Measurements from ENCODE around the gene OTOG. TPM values are rescaled to one million over a fixed set of nuclear protein-coding genes. Genes with fewer than 3 reads are reported as not detected.

OTOG gene
- total and polyA plus RNA-seq, 2 donors (not counting 1 experiment from before 2014, with no cell fraction given) = not detected

DNA sequence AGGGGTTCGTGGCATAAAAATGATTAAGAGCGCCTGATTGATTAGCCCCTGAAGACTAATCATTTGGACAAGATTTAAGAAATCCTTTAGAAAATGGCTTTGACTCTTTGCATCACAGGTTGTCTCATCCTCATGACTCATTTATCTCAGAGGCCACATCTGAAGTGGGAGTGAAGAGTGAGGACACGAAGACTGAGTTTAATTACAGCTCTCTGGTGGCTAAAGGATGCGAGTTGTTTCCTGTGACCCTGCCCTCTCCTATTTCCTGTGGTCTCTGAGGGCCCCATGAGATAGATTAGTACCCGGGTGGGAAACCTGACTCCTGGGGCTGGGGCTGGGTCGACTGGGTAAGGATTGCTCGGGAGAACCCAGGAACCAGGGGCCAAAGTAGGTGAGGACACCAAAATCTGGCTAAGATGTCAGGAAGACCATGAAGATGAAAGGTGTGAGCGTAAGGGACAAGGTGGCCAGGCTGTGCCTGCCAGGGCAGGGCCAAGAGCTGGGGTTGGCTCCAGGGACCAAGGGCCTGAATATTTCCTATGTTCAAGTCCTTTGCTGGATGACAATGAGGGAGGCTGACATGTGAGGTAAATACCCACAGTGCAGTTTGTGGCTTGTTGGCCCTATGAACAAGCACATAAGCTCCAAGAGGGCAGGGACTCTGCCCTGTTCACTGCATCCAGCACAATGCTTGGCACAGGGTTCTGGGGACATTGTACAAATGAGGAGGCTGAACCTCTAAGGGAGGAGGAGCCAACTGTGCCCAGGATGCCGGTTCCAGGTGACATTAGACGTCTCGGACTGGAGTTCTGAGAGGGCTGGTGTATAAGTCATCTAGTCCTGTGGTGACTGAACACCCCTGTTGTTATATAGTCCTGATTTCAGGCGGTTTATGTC, 3.6 kb downstream of the OTOG start:
- no peak overlapping the region for H3K27ac Mint-ChIP-seq
- no peak for ATAC-seq (ENCODE audit: low read depth)
- intact Hi-C loops (cut with micrococcal nuclease) = no loop called here
- Histone ChIP-seq H3K27me3 (replicated peaks in 1 of 4; ENCODE audit: control extremely low read depth in 1 of 4, control insufficient read depth in 3 of 4, insufficient read depth in 4 of 4, low read length in 3 of 4) (peaks cover 0 to 16% (median 0%) of the 10 kb centered on the region in 4 experiments), H3K9me3 (ENCODE audit: control extremely low read depth in 1 of 3, control insufficient read depth in 2 of 3, insufficient read depth in 1 of 3, low read length in 2 of 3) (no peaks in the 10 kb centered on the region), H3K4me3 (ENCODE audit: control extremely low read depth in 1 of 5, extremely low read depth in 1 of 5, insufficient read depth in 1 of 5, low read depth in 2 of 5, low read length in 4 of 5) (no peak overlapping the region), H3K79me2 (ENCODE audit: control insufficient read depth, insufficient read depth, low read length) (no peaks in the 10 kb centered on the region), H3K9ac (ENCODE audit: low read length) (no peak overlapping the region), H2AFZ (ENCODE audit: insufficient read depth, low read depth, low read length, poor library complexity, severe bottlenecking) (no peak overlapping the region), H4K20me1 (ENCODE audit: control insufficient read depth, insufficient read depth, low read length, poor library complexity, severe bottlenecking) (no peaks in the 10 kb centered on the region), H3K4me1 (ENCODE audit: control insufficient read depth in 2 of 2, insufficient read depth in 2 of 2, low read length in 2 of 2) (no peaks in the 10 kb centered on the region), H3K36me3 (replicated peaks in 1 of 2; ENCODE audit: control extremely low read depth in 1 of 2, control insufficient read depth in 1 of 2, extremely low read depth in 1 of 2, insufficient read depth in 2 of 2, low read length in 1 of 2) (no peaks in the 10 kb centered on the region), H3K27ac (ENCODE audit: low read length in 2 of 2) (no peak overlapping the region), H3K4me2 (replicated peaks; ENCODE audit: low read depth, low read length, poor library complexity, severe bottlenecking) (no peak overlapping the region)
- 55% methylated on average over 10 of the region's 12 CpGs for WGBS (ENCODE audit: insufficient coverage)
- DNase-seq = no peak
- CTCF ChIA-PET = no interaction called here
- no peak for TF ChIP-seq EZH2 (IDR thresholded peaks at IDR 0.05; ENCODE audit: borderline replicate concordance, insufficient read depth, low read depth, low read length, poor library complexity, severe bottlenecking)
- TF ChIP-seq, protein P1, sequence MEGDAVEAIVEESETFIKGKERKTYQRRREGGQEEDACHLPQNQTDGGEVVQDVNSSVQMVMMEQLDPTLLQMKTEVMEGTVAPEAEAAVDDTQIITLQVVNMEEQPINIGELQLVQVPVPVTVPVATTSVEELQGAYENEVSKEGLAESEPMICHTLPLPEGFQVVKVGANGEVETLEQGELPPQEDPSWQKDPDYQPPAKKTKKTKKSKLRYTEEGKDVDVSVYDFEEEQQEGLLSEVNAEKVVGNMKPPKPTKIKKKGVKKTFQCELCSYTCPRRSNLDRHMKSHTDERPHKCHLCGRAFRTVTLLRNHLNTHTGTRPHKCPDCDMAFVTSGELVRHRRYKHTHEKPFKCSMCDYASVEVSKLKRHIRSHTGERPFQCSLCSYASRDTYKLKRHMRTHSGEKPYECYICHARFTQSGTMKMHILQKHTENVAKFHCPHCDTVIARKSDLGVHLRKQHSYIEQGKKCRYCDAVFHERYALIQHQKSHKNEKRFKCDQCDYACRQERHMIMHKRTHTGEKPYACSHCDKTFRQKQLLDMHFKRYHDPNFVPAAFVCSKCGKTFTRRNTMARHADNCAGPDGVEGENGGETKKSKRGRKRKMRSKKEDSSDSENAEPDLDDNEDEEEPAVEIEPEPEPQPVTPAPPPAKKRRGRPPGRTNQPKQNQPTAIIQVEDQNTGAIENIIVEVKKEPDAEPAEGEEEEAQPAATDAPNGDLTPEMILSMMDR (IDR thresholded peaks at IDR 0.05) = no peak
- POLR2A ChIA-PET = no interaction called here
- H3K4me1 Mint-ChIP-seq = no peaks in the 10 kb centered on the region
- H3K4me3 Mint-ChIP-seq = no peak overlapping the region
- H3K27me3 Mint-ChIP-seq = peaks cover 41% of the 10 kb centered on the region
- no peaks in the 10 kb centered on the region for H3K9me3 Mint-ChIP-seq (ENCODE audit: insufficient read depth)

DNA sequence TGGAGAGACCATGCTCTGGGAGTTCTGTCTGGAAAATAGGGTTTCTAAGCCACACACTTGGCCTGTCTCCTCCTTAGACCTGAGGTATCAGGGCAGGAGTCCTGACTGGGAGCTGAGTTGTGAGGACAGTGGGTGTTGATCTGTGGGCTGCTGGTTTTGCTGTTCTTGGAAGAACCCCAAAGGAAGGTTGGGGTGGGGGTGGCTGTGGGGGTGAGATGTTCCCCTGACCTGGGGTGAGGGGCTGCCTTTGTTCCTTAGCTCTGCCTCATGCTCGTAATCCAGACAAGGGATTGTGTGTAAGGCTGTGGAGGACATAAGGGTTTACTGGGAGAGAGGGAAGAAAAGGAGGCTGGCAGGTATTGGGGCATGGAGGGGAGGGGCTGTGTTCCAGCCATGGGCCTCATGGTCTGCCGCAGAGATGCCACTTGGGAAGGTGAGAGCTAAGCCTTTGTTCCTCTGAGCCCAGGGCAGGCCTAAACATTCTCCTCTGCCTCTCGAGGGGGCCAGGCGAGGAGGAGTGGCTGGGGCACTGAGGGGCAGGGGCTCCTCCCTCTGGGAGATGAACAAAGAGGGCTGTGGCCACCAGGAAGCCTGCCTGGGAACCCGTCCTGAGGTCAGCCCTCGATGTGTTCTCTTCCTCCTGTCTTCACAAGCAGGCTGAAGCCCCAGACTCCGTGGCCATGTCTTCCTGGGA, 4.4 kb downstream of the OTOG start:
- Histone ChIP-seq H3K9me3 (ENCODE audit: control extremely low read depth in 1 of 3, control insufficient read depth in 2 of 3, insufficient read depth in 1 of 3, low read length in 2 of 3) (no peaks in the 10 kb centered on the region), H3K9ac (ENCODE audit: low read length) (no peak overlapping the region), H3K4me1 (ENCODE audit: control insufficient read depth in 2 of 2, insufficient read depth in 2 of 2, low read length in 2 of 2) (no peaks in the 10 kb centered on the region), H3K4me3 (ENCODE audit: control extremely low read depth in 1 of 5, extremely low read depth in 1 of 5, insufficient read depth in 1 of 5, low read depth in 2 of 5, low read length in 4 of 5) (no peak overlapping the region), H3K4me2 (replicated peaks; ENCODE audit: low read depth, low read length, poor library complexity, severe bottlenecking) (no peak overlapping the region), H3K27ac (ENCODE audit: low read length in 2 of 2) (no peak overlapping the region), H3K27me3 (replicated peaks in 1 of 4; ENCODE audit: control extremely low read depth in 1 of 4, control insufficient read depth in 3 of 4, insufficient read depth in 4 of 4, low read length in 3 of 4) (peaks cover 0 to 10% (median 0%) of the 10 kb centered on the region in 4 experiments), H4K20me1 (ENCODE audit: control insufficient read depth, insufficient read depth, low read length, poor library complexity, severe bottlenecking) (no peaks in the 10 kb centered on the region), H2AFZ (ENCODE audit: insufficient read depth, low read depth, low read length, poor library complexity, severe bottlenecking) (no peak overlapping the region), H3K36me3 (replicated peaks in 1 of 2; ENCODE audit: control extremely low read depth in 1 of 2, control insufficient read depth in 1 of 2, extremely low read depth in 1 of 2, insufficient read depth in 2 of 2, low read length in 1 of 2) (no peaks in the 10 kb centered on the region), H3K79me2 (ENCODE audit: control insufficient read depth, insufficient read depth, low read length) (no peaks in the 10 kb centered on the region)
- DNase-seq (no peak), ATAC-seq (ENCODE audit: low read depth) (no peak)
- 77% methylated on average over 7 of the region's 7 CpGs for WGBS (ENCODE audit: insufficient coverage)
- intact Hi-C loops (cut with micrococcal nuclease) = no loop called here
- Mint-ChIP-seq H3K27ac (no peak overlapping the region), H3K4me1 (no peaks in the 10 kb centered on the region), H3K9me3 (ENCODE audit: insufficient read depth) (no peaks in the 10 kb centered on the region), H3K4me3 (no peak overlapping the region), H3K27me3 (peaks cover 39% of the 10 kb centered on the region)
- POLR2A ChIA-PET = no interaction called here
- CTCF ChIA-PET = no interaction called here
- no peak for TF ChIP-seq EZH2 (IDR thresholded peaks at IDR 0.05; ENCODE audit: borderline replicate concordance, insufficient read depth, low read depth, low read length, poor library complexity, severe bottlenecking)
- TF ChIP-seq, protein P1 (IDR thresholded peaks at IDR 0.05) = no peak
